Measurements from ENCODE around the gene KIR3DL2.

DNA sequence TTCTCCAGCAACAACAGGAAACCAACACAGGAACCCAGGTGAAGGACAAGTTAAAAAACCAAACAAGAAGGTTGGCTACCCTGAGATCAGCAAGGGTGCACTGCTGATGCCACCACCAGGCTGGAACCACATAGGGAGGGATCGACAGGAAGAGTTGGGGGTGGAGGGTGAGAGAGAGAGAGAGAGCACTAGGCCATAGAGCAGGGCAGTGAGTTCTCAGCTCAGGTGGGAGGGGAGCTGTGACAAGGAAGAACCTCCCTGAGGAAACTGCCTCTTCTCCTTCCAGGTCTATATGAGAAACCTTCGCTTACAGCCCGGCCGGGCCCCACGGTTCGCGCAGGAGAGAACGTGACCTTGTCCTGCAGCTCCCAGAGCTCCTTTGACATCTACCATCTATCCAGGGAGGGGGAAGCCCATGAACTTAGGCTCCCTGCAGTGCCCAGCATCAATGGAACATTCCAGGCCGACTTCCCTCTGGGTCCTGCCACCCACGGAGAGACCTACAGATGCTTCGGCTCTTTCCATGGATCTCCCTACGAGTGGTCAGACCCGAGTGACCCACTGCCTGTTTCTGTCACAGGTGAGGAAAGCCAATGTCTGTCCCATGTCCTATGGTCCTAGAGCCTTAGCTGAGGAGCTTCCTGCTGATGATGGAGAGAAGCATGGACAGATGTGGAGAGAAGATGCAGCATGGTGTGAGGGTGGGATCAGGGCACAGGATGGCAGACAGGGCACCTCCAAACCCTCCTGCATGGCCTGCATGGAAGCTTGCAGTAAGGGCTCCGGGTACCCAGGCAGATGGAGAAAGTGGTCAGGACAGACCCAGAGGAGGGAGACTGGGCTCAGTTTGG lies 44.4 kb upstream of the KIR3DL2 start:
- TF ChIP-seq CTCF (IDR thresholded peaks at IDR 0.05; ENCODE audit: insufficient read depth, low read length) (no peak), GABPA (IDR thresholded peaks at IDR 0.05; ENCODE audit: low read depth) (no peak), POLR2AphosphoS5 (IDR thresholded peaks at IDR 0.05; ENCODE audit: low read depth) (no peak), SPI1 (IDR thresholded peaks at IDR 0.05; ENCODE audit: borderline replicate concordance, low read depth) (no peak)
- TF ChIP-seq, protein P1, sequence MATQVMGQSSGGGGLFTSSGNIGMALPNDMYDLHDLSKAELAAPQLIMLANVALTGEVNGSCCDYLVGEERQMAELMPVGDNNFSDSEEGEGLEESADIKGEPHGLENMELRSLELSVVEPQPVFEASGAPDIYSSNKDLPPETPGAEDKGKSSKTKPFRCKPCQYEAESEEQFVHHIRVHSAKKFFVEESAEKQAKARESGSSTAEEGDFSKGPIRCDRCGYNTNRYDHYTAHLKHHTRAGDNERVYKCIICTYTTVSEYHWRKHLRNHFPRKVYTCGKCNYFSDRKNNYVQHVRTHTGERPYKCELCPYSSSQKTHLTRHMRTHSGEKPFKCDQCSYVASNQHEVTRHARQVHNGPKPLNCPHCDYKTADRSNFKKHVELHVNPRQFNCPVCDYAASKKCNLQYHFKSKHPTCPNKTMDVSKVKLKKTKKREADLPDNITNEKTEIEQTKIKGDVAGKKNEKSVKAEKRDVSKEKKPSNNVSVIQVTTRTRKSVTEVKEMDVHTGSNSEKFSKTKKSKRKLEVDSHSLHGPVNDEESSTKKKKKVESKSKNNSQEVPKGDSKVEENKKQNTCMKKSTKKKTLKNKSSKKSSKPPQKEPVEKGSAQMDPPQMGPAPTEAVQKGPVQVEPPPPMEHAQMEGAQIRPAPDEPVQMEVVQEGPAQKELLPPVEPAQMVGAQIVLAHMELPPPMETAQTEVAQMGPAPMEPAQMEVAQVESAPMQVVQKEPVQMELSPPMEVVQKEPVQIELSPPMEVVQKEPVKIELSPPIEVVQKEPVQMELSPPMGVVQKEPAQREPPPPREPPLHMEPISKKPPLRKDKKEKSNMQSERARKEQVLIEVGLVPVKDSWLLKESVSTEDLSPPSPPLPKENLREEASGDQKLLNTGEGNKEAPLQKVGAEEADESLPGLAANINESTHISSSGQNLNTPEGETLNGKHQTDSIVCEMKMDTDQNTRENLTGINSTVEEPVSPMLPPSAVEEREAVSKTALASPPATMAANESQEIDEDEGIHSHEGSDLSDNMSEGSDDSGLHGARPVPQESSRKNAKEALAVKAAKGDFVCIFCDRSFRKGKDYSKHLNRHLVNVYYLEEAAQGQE (IDR thresholded peaks at IDR 0.05; ENCODE audit: insufficient replicate concordance, low read depth) = no peak
